DMS79 treated with DMSO at 0.1 percent for 48 hours (cell line): ENCODE measurements around the gene PLIN3.
A peak's percentile ranks its signal among the peaks of the same experiment; 100 is the strongest.
"Not testable (repeated sequence)": the region's sequence is repeated elsewhere in the genome, so short reads cannot be mapped to it uniquely, and the experiment has no call there.

Experiments
- DNase-seq: peaks from one replicate; lab custom pipeline; 2025; lab: John Stamatoyannopoulos, UW

Gene PLIN3

GRCh38 chr19:4811328-4812131, 55.9 kb downstream of the PLIN3 start:
- DNase-seq: no peak

- DNase-seq: no peak
Observed at GRCh38 chr19:4807188-4807587, 60.3 kb downstream of the PLIN3 start.

GRCh38 chr19:4806384-4806783, 61.1 kb downstream of the PLIN3 start:
- no peak for DNase-seq

GRCh38 chr19:4805140-4805539, 62.3 kb downstream of the PLIN3 start:
- DNase-seq: not testable (repeated sequence)

GRCh38 chr19:4803736-4804695, 63.5 kb downstream of the PLIN3 start:
- DNase-seq: peak; percentile 39

GRCh38 chr19:4802711-4803110, 64.8 kb downstream of the PLIN3 start:
- DNase-seq: no peak

- no peak for DNase-seq
Observed at GRCh38 chr19:4801085-4801619, 66.3 kb downstream of the PLIN3 start.

- DNase-seq: no peak
Observed at GRCh38 chr19:4800591-4801081, 66.8 kb downstream of the PLIN3 start.

- no peak for DNase-seq
Observed at GRCh38 chr19:4795400-4795799, 72.1 kb downstream of the PLIN3 start.

- no peak for DNase-seq
Observed at GRCh38 chr19:4794971-4795370, 72.5 kb downstream of the PLIN3 start.

- DNase-seq: not testable (repeated sequence)
Observed at GRCh38 chr19:4793278-4793677, 74.2 kb downstream of the PLIN3 start.

- DNase-seq: not testable (repeated sequence)
Observed at GRCh38 chr19:4792866-4793195, 74.6 kb downstream of the PLIN3 start.

- not testable (repeated sequence) for DNase-seq
Observed at GRCh38 chr19:4792019-4792865, 75.2 kb downstream of the PLIN3 start.

- DNase-seq: peak; percentile 100
Observed at GRCh38 chr19:4791183-4792018, 76.1 kb downstream of the PLIN3 start, which contains the start of gene FEM1A. TSS of gene FEM1A (plus strand) at chr19:4791734. CDS start at chr19:4791855, 121 bp downstream.
